Lower leg skin (tissue), 4 donors: Measurements from ENCODE around the gene FOXC2. TPM values are rescaled to one million over a fixed set of nuclear protein-coding genes. Genes with fewer than 3 reads are reported as not detected.

ENCODE experiments used
- DNase-seq, 2 donors: peaks; one replicate each; pipeline ENCODE4 v3.0.0-alpha.2; 2019; ENCODE audit warnings: low spot score in 2 of 2
- H3K4me3 ChIP-seq: fragments of 200-600 bp; sonication (generic); 2 replicates; pipeline ENCODE4 v1.5.1; 2017; ENCODE audit warnings: mild to moderate bottlenecking, low read depth; ENCODE audit not compliant: poor library complexity, severe bottlenecking
- CTCF ChIP-seq, 3 donors: fragments of 450-650 bp; IDR thresholded peaks; one replicate each; pipeline ENCODE4 v1.5.1; 2016; ENCODE audit warnings: antibody characterized with exemption in 3 of 3, mild to moderate bottlenecking in 3 of 3, moderate library complexity in 2 of 3
- POLR2A ChIP-seq, 2 donors: fragments of 450-650 bp; IDR thresholded peaks; one replicate each; pipeline ENCODE4 v1.6.1; 2016 to 2017; ENCODE audit warnings: antibody characterized with exemption in 2 of 2, mild to moderate bottlenecking in 1 of 2, moderate library complexity in 1 of 2
- WGBS, 2 donors: methylation state at CpG; one replicate each; pipeline ENCODE4 v1.1.5; 2018; 5-methylcytosine and 5-hydroxymethylcytosine counted together
- intact Hi-C: fragments of 100-400 bp; cut with DNase I; formaldehyde crosslinking; loops from one replicate; pipeline ENCODE4 v1.15.0; 2023; ENCODE audit warnings: low total_unique reads
- total RNA-seq, 4 donors: library from RNA; depleted of rRNA; stranded (reverse); fragments of >200 nt; gene quantifications; one replicate each; pipeline ENCODE4 v1.1.0, GENCODE V29; 2016

Gene FOXC2
- total RNA-seq, 4 donors from 2014 or later, result 0.16 to 0.32 (median 0.17) TPM; not detected in 1

GRCh38 chr16:86534779-86535615 is 31.6 kb upstream of the FOXC2 start:
- TF ChIP-seq CTCF (IDR thresholded peaks at IDR 0.05) (no peak), POLR2A (IDR thresholded peaks at IDR 0.05) (no peak)
- no peak for DNase-seq
- 82 to 85% methylated on average over 16 to 18 of the region's 18 CpGs for WGBS, 2 donors

GRCh38 chr16:86536621-86537020 is 30.0 kb upstream of the FOXC2 start:
- DNase-seq, result no peak
- H3K4me3 ChIP-seq, result no peak overlapping the region
- 96% methylated on average over 17 of the region's 17 CpGs for WGBS, 2 donors
- intact Hi-C loops, result no loop called here
- TF ChIP-seq POLR2A (IDR thresholded peaks at IDR 0.05) (no peak), CTCF (IDR thresholded peaks at IDR 0.05) (no peak)

More at GRCh38 chr16:86534779-86535615, 31.6 kb upstream of the FOXC2 start:
- no peak overlapping the region for H3K4me3 ChIP-seq
- intact Hi-C loops, result no loop called here

DNA sequence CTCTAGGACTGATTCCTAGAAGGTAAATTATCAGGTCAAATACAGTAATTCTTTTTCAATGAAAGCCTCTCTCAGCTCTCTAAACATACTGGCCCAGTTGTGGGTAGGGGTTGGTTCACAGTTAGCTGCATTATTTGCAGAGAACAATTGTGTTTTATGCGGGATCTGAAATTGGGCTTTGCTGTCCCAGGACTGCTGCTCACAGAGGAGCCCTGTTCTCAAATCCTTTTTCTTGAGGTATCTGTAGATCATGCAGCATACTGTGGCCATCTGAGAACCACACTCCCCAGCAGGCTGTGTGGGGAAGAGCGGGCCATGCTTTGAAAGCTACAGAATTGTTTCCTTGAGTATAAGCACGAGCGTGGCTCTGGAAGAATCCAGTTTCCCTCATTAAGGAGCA is 29.1 kb upstream of the FOXC2 start:
- TF ChIP-seq POLR2A (IDR thresholded peaks at IDR 0.05), result no peak
- no peak for TF ChIP-seq CTCF (IDR thresholded peaks at IDR 0.05)
- intact Hi-C loops, result no loop called here
- WGBS, 2 donors, result 98 to 99% methylated on average over 4 of the region's 4 CpGs

DNA sequence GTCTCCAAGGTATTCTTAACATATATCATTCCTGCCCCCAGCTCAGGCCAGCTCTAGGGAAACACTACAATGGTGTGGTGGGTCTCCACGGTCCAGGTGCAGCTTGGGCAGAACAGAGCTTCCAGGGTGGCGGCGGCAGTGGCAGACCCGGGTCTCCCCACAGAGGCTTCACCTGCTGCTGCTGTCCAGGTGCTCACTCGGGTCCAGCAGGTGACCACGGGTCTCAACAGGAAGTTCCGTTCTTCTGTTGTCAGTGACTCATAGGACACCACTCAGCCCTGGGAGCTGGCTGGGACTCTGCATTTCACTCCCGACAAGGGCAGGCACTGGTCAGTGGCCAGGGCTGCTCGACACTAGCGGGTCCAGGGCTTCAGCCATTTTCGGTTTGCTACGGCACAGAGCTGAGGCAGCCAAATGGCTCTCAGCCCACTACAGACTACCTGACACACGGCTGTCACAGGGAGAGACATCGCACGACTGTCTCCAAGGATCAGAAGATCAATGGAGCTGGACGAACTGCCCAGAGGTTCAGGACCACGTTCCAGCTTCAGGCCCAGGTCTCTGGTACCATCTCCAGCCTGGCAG is 28.3 kb upstream of the FOXC2 start:
- H3K4me3 ChIP-seq, result no peak overlapping the region
- intact Hi-C loops, result no loop called here
- TF ChIP-seq POLR2A (IDR thresholded peaks at IDR 0.05) (no peak), CTCF (IDR thresholded peaks at IDR 0.05) (no peak)
- no peak for DNase-seq
- WGBS, 2 donors, result 92% methylated on average over 10 to 17 of the region's 17 CpGs

More for the DNA sequence above, 29.1 kb upstream of the FOXC2 start:
- no peak for DNase-seq
- H3K4me3 ChIP-seq, result no peak overlapping the region

GRCh38 chr16:86540894-86541293 is 25.7 kb upstream of the FOXC2 start:
- intact Hi-C loops, result loop anchor here (5.0 kb wide), 1 partner anchor 676 kb away; no protein-coding TSS in a partner anchor
- no peak overlapping the region for H3K4me3 ChIP-seq
- 82 to 86% methylated on average over 6 of the region's 6 CpGs for WGBS, 2 donors
- no peak for DNase-seq
- TF ChIP-seq POLR2A (IDR thresholded peaks at IDR 0.05) (no peak), CTCF (IDR thresholded peaks at IDR 0.05) (no peak)
